H9 (cell line): Measurements from ENCODE around the gene GYS1. TPM values are rescaled to one million over a fixed set of nuclear protein-coding genes. Genes with fewer than 3 reads are reported as not detected.

Experiments
- DNase-seq: peaks from one replicate; pipeline ENCODE4 v3.0.0-alpha.2; 2017
- H2AFZ ChIP-seq: one replicate; pipeline ENCODE4 v1.6.1; 2013; ENCODE audit warnings: mild to moderate bottlenecking, low read length, control low read depth, moderate library complexity
- H2AK5ac ChIP-seq: 2 replicates; pipeline ENCODE4 v1.6.1; 2013; ENCODE audit warnings: low read length, control low read depth, mixed read lengths; ENCODE audit not compliant: insufficient read length
- H2BK120ac ChIP-seq: one replicate; pipeline ENCODE4 v1.6.1; 2013; ENCODE audit warnings: low read depth, mild to moderate bottlenecking, low read length, control low read depth, inconsistent platforms; ENCODE audit not compliant: poor library complexity, severe bottlenecking
- H2BK12ac ChIP-seq: 2 replicates; pipeline ENCODE4 v1.6.1; 2013; ENCODE audit warnings: low read length, control low read depth, mixed read lengths, low read depth; ENCODE audit not compliant: insufficient read length
- H2BK15ac ChIP-seq: 2 replicates; pipeline ENCODE4 v1.6.1; 2013; ENCODE audit warnings: low read depth, low read length, control low read depth
- H2BK20ac ChIP-seq: one replicate; pipeline ENCODE4 v1.6.1; 2013; ENCODE audit warnings: low read depth, mild to moderate bottlenecking, low read length, control low read depth, inconsistent platforms; ENCODE audit not compliant: poor library complexity, severe bottlenecking
- H2BK5ac ChIP-seq: 2 replicates; pipeline ENCODE4 v1.6.1; 2013; ENCODE audit warnings: low read length, control low read depth, mixed read lengths; ENCODE audit not compliant: insufficient read length
- H3K14ac ChIP-seq: 2 replicates; pipeline ENCODE4 v1.6.1; 2013; ENCODE audit warnings: low read length, control low read depth; ENCODE audit not compliant: insufficient read depth
- H3K18ac ChIP-seq: 2 replicates; pipeline ENCODE4 v1.6.1; 2013; ENCODE audit warnings: low read depth, mild to moderate bottlenecking, mixed read lengths, low read length, control low read depth; ENCODE audit not compliant: insufficient read length
- H3K23ac ChIP-seq: 2 replicates; pipeline ENCODE4 v1.6.1; 2013; ENCODE audit warnings: low read length, control low read depth, mixed read lengths, low read depth; ENCODE audit not compliant: insufficient read length
- H3K23me2 ChIP-seq: 2 replicates; pipeline ENCODE4 v1.6.1; 2013; ENCODE audit warnings: low read depth, mild to moderate bottlenecking, mixed read lengths, low read length, control low read depth; ENCODE audit not compliant: insufficient read length, poor library complexity, severe bottlenecking
- H3K27ac ChIP-seq: 2 replicates; pipeline ENCODE4 v1.5.1; 2013; ENCODE audit warnings: low read length, control low read depth, mixed read lengths, low read depth; ENCODE audit not compliant: insufficient read length
- H3K27me3 ChIP-seq: 2 replicates; pipeline ENCODE4 v1.6.1; 2013; ENCODE audit warnings: low read length, control low read depth, inconsistent platforms; ENCODE audit not compliant: insufficient read depth
- H3K4ac ChIP-seq: 2 replicates; pipeline ENCODE4 v1.6.1; 2013; ENCODE audit warnings: low read depth, mild to moderate bottlenecking, control low read depth, inconsistent platforms, low read length, moderate library complexity
- H3K4me1 ChIP-seq: 2 replicates; pipeline ENCODE4 v1.6.1; 2013; ENCODE audit warnings: low read length, control low read depth, inconsistent platforms; ENCODE audit not compliant: insufficient read depth
- H3K4me2 ChIP-seq: 2 replicates; pipeline ENCODE4 v1.6.1; 2013; ENCODE audit warnings: low read length, control low read depth, mixed read lengths; ENCODE audit not compliant: insufficient read length, insufficient read depth
- H3K56ac ChIP-seq: 2 replicates; pipeline ENCODE4 v1.6.1; 2013; ENCODE audit warnings: low read depth, mild to moderate bottlenecking, mixed read lengths, low read length, control low read depth; ENCODE audit not compliant: insufficient read length
- H3K79me1 ChIP-seq: 2 replicates; pipeline ENCODE4 v1.6.1; 2013; ENCODE audit warnings: low read depth, mild to moderate bottlenecking, moderate library complexity, low read length, control low read depth, inconsistent platforms; ENCODE audit not compliant: insufficient read depth, poor library complexity, severe bottlenecking
- H3K79me2 ChIP-seq: 2 replicates; pipeline ENCODE4 v1.6.1; 2013; ENCODE audit warnings: low read length, control low read depth, inconsistent platforms; ENCODE audit not compliant: insufficient read depth
- H3K9ac ChIP-seq: 2 replicates; pipeline ENCODE4 v1.6.1; 2013; ENCODE audit warnings: low read length, control low read depth, mixed read lengths; ENCODE audit not compliant: insufficient read length; ENCODE audit errors: extremely low read depth
- H3K9me3 ChIP-seq: one replicate; pipeline ENCODE4 v1.6.1; 2013; ENCODE audit warnings: low read depth, low read length, inconsistent platforms; ENCODE audit not compliant: control insufficient read depth
- H3T11ph ChIP-seq: one replicate; pipeline ENCODE4 v1.6.1; 2013; ENCODE audit warnings: mild to moderate bottlenecking, low read length, control low read depth, inconsistent platforms
- H4K20me1 ChIP-seq: one replicate; pipeline ENCODE4 v1.6.1; 2013; ENCODE audit not compliant: control insufficient read depth, insufficient read length, insufficient read depth
- H4K5ac ChIP-seq: 2 replicates; pipeline ENCODE4 v1.6.1; 2013; ENCODE audit warnings: low read depth, mild to moderate bottlenecking, mixed read lengths, low read length, control low read depth; ENCODE audit not compliant: insufficient read length
- H4K8ac ChIP-seq: replicated peaks from 2 replicates; pipeline ENCODE4 v1.6.1; 2013; ENCODE audit warnings: low read length, control low read depth, mixed read lengths, low read depth; ENCODE audit not compliant: insufficient read length
- H4K91ac ChIP-seq: 2 replicates; pipeline ENCODE4 v1.6.1; 2013; ENCODE audit warnings: low read depth, mild to moderate bottlenecking, moderate library complexity, mixed read lengths, low read length, control low read depth; ENCODE audit not compliant: insufficient read length
- H3K27ac Mint-ChIP-seq, 3 experiments: 2 replicates in 2 of 3; 3 replicates in 1 of 3; pipeline ENCODE4 v1.8.0; 2020 to 2021; ENCODE audit warnings: mixed read lengths in 3 of 3, mild to moderate bottlenecking in 1 of 3, moderate library complexity in 1 of 3
- H3K27me3 Mint-ChIP-seq: 2 replicates; pipeline ENCODE4 v1.8.0; 2021; ENCODE audit warnings: low read depth, mild to moderate bottlenecking, moderate library complexity, mixed read lengths
- H3K36me3 Mint-ChIP-seq, 3 experiments: 2 replicates in 2 of 3; 3 replicates in 1 of 3; pipeline ENCODE4 v1.8.0; 2020 to 2021; ENCODE audit warnings: low read depth in 3 of 3, mixed read lengths in 3 of 3; ENCODE audit not compliant: insufficient read depth in 1 of 3
- H3K4me1 Mint-ChIP-seq, 2 experiments: 2 replicates each; pipeline ENCODE4 v1.8.0; 2020; ENCODE audit warnings: mixed read lengths in 2 of 2
- H3K4me3 Mint-ChIP-seq, 2 experiments: 2 replicates in 1 of 2; 3 replicates in 1 of 2; pipeline ENCODE4 v1.8.0; 2020 to 2021; ENCODE audit warnings: mild to moderate bottlenecking in 2 of 2, mixed read lengths in 2 of 2, moderate library complexity in 1 of 2
- H3K9me3 Mint-ChIP-seq, 2 experiments: 2 replicates in 1 of 2; 3 replicates in 1 of 2; pipeline ENCODE4 v1.8.0; 2020; ENCODE audit warnings: mild to moderate bottlenecking in 2 of 2, mixed read lengths in 2 of 2, moderate library complexity in 1 of 2
- WGBS: extraction: QIAGEN DNeasy Blood & Tissue Kit; methylation state at CpG from one replicate; pipeline ENCODE4 v1.1.7; 2013; ENCODE audit warnings: missing lambda C conversion rate, low lambda C conversion rate, mixed read lengths; ENCODE audit not compliant: insufficient read length; ENCODE audit errors: extremely low coverage; 5-methylcytosine and 5-hydroxymethylcytosine counted together
- total RNA-seq: library from RNA; stranded (reverse); gene quantifications from 2 replicates; pipeline ENCODE4 v1.2.1, GENCODE V29; 2021
- TF ChIP-seq, protein P1 (sequence below): fragments of 200-600 bp; sonication (generic); conservative IDR thresholded peaks from 3 replicates; pipeline ENCODE4 v1.8.0; 2021; ENCODE audit warnings: antibody characterized with exemption, mild to moderate bottlenecking

GYS1 gene
- total RNA-seq, 1 experiment from 2014 or later = 44.3 TPM

DNA sequence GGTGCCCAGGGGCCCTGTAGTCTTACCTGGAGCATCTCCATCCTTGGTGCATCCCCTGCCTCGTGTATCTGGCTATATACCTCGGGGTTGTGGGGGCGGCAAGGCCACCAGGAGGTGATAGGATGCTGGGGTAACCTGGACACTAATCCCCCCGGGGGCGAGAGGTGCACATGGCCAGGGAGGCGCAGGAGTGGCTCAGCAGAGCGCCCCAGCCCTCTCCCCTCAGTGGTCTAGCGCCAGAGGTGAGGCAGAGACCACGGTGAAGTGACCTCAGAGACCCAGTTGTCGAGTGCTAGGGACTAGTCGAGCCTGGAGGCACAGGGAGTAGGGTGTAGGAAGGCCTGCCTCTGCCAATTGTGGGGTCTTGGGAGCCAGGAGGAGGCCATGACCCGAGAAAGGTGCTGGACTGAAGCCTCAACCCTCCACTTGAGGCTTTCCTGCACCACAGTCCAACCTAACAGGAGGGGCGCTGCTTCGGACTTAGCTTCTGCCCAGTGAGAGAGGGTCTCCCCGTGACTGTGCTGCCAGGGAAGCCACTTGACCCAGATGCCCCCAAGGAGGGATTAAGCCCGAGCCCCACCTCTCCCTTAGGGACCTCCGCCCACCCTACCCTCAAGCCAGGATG lies 24.0 kb upstream of the GYS1 start, which contains the start of gene LHB:
Gene LHB, minus strand, starts transcription at position 51 of the 625 bp plus-strand sequence. Its CDS starts 10 bp downstream, at position 41.
- peaks cover 4% of the 10 kb centered on the region; the same call in 1 of the 2 replicates for H3K4me1 ChIP-seq
- no CpG with 5 or more reads among the region's 17 CpGs for WGBS
- H2BK5ac ChIP-seq = no peak within 1 kb of the TSS
- no peak within 1 kb of the TSS for H4K5ac ChIP-seq
- H2AK5ac ChIP-seq = no peak within 1 kb of the TSS
- Mint-ChIP-seq H3K36me3 (peaks cover 12 to 41% (median 39%) of the 10 kb centered on the region in 3 experiments; a peak in 6 of 7 replicates), H3K4me3 (peak within 1 kb of the TSS; percentile 54 to 66; a peak in 4 of 5 replicates), H3K27ac (no peak within 1 kb of the TSS), H3K27me3 (peaks cover 34% of the 10 kb centered on the region), H3K4me1 (peaks cover 15 to 36% of the 10 kb centered on the region in 2 experiments), H3K9me3 (peaks cover 0 to 1% of the 10 kb centered on the region in 2 experiments; a peak in 2 of 5 replicates)
- no peak within 1 kb of the TSS for H4K91ac ChIP-seq
- H4K8ac ChIP-seq = no peak within 1 kb of the TSS
- DNase-seq = peak; percentile 61
- H2BK120ac ChIP-seq = no peak within 1 kb of the TSS
- no peak within 1 kb of the TSS for H2BK15ac ChIP-seq
- peaks cover 8% of the 10 kb centered on the region for H3K23me2 ChIP-seq
- TF ChIP-seq, protein P1, sequence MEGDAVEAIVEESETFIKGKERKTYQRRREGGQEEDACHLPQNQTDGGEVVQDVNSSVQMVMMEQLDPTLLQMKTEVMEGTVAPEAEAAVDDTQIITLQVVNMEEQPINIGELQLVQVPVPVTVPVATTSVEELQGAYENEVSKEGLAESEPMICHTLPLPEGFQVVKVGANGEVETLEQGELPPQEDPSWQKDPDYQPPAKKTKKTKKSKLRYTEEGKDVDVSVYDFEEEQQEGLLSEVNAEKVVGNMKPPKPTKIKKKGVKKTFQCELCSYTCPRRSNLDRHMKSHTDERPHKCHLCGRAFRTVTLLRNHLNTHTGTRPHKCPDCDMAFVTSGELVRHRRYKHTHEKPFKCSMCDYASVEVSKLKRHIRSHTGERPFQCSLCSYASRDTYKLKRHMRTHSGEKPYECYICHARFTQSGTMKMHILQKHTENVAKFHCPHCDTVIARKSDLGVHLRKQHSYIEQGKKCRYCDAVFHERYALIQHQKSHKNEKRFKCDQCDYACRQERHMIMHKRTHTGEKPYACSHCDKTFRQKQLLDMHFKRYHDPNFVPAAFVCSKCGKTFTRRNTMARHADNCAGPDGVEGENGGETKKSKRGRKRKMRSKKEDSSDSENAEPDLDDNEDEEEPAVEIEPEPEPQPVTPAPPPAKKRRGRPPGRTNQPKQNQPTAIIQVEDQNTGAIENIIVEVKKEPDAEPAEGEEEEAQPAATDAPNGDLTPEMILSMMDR = no peak
- no peak within 1 kb of the TSS for H3K23ac ChIP-seq
- H2BK20ac ChIP-seq = no peak within 1 kb of the TSS
- H3K79me2 ChIP-seq = no peaks in the 10 kb centered on the region
- no peaks in the 10 kb centered on the region; the same call in 1 of the 2 replicates for H3K27me3 ChIP-seq
- H4K20me1 ChIP-seq = no peaks in the 10 kb centered on the region
- H3K79me1 ChIP-seq = no peaks in the 10 kb centered on the region
- no peak within 1 kb of the TSS; the same call in 1 of the 2 replicates for H3K14ac ChIP-seq
- H2BK12ac ChIP-seq = no peak within 1 kb of the TSS
- H3K56ac ChIP-seq = no peak within 1 kb of the TSS
- H3K4me2 ChIP-seq = peak within 1 kb of the TSS; percentile 25
- H2AFZ ChIP-seq = no peak within 1 kb of the TSS
- no peak within 1 kb of the TSS for H3K4ac ChIP-seq
- no peak within 1 kb of the TSS for H3K27ac ChIP-seq
- no peak within 1 kb of the TSS for H3T11ph ChIP-seq
- no peak within 1 kb of the TSS for H3K9ac ChIP-seq
- H3K9me3 ChIP-seq = no peaks in the 10 kb centered on the region
- H3K18ac ChIP-seq = no peak within 1 kb of the TSS
